ENCODE measurements around the gene HOOK2.

Gene HOOK2

GRCh38 chr19:12794196-12794941 is 19.0 kb upstream of the HOOK2 start:
- DNase-seq (ENCODE audit: low read depth), result no peak

- peak; percentile 82 for DNase-seq (ENCODE audit: low read depth)
Observed at GRCh38 chr19:12793290-12794195, 18.2 kb upstream of the HOOK2 start.

GRCh38 chr19:12792853-12793289 is 17.5 kb upstream of the HOOK2 start:
- DNase-seq (ENCODE audit: low read depth), result no peak

GRCh38 chr19:12792051-12792852 is 16.9 kb upstream of the HOOK2 start:
- DNase-seq (ENCODE audit: low read depth), result no peak

- peak; percentile 93 for DNase-seq (ENCODE audit: low read depth)
Observed at GRCh38 chr19:12791345-12792050, 16.1 kb upstream of the HOOK2 start, which contains the start of gene JUNB. JUNB (plus strand) TSS chr19:12791486; CDS start chr19:12791772, 286 bp downstream.

- no peak for DNase-seq (ENCODE audit: low read depth)
Observed at GRCh38 chr19:12790628-12791344, 15.4 kb upstream of the HOOK2 start.

GRCh38 chr19:12789904-12790619 is 14.7 kb upstream of the HOOK2 start:
- DNase-seq (ENCODE audit: low read depth), result peak; percentile 83

- no peak for DNase-seq (ENCODE audit: low read depth)
Observed at GRCh38 chr19:12789098-12789903, 13.9 kb upstream of the HOOK2 start.

- no peak for DNase-seq (ENCODE audit: low read depth)
Observed at GRCh38 chr19:12788682-12789097, 13.3 kb upstream of the HOOK2 start.

GRCh38 chr19:12788042-12788681 is 12.8 kb upstream of the HOOK2 start:
- DNase-seq (ENCODE audit: low read depth), result no peak

GRCh38 chr19:12787458-12787857 is 12.1 kb upstream of the HOOK2 start:
- no peak for DNase-seq (ENCODE audit: low read depth)

GRCh38 chr19:12786952-12787351 is 11.6 kb upstream of the HOOK2 start:
- no peak for DNase-seq (ENCODE audit: low read depth)

- no peak for DNase-seq (ENCODE audit: low read depth)
Observed at GRCh38 chr19:12786141-12786870, 11.0 kb upstream of the HOOK2 start.

- no peak for DNase-seq (ENCODE audit: low read depth)
Observed at GRCh38 chr19:12785431-12786031, 10.2 kb upstream of the HOOK2 start.

- no peak for DNase-seq (ENCODE audit: low read depth)
Observed at GRCh38 chr19:12784871-12785430, 9.6 kb upstream of the HOOK2 start.

GRCh38 chr19:12784394-12784870 is 9.1 kb upstream of the HOOK2 start:
- DNase-seq (ENCODE audit: low read depth), result no peak

GRCh38 chr19:12783849-12784393 is 8.6 kb upstream of the HOOK2 start:
- DNase-seq (ENCODE audit: low read depth), result no peak

Measured in stimulated activated CD8-positive, alpha-beta memory T cell treated with anti-CD3 and anti-CD28 coated beads, Interleukin-15, amount 100 ng/mL, for 1 hour (primary cell).